HEK293T (cell line): ENCODE results near the gene GSTO1.

ENCODE experiments used
- BHLHE40 ChIP-seq: fragments of 450-650 bp; IDR thresholded peaks from 2 replicates; pipeline ENCODE4 v1.6.1; 2016; ENCODE audit warnings: mild to moderate bottlenecking, moderate library complexity, borderline replicate concordance
- CTBP1 ChIP-seq: fragments of 450-650 bp; IDR thresholded peaks from 2 replicates; pipeline ENCODE4 v1.6.1; 2016; ENCODE audit warnings: borderline replicate concordance
- ELF4 ChIP-seq: fragments of 450-650 bp; IDR thresholded peaks from 2 replicates; pipeline ENCODE4 v1.6.1; 2017; ENCODE audit warnings: antibody characterized with exemption
- FOXK2 ChIP-seq: fragments of 450-650 bp; IDR thresholded peaks from 2 replicates; pipeline ENCODE4 v1.6.1; 2016; ENCODE audit warnings: mild to moderate bottlenecking
- FOXM1 ChIP-seq: fragments of 450-650 bp; IDR thresholded peaks from 2 replicates; pipeline ENCODE4 v1.6.1; 2017; ENCODE audit warnings: mild to moderate bottlenecking, borderline replicate concordance
- HDGF ChIP-seq: fragments of 450-650 bp; IDR thresholded peaks from 2 replicates; pipeline ENCODE4 v1.6.1; 2017; ENCODE audit warnings: antibody characterized with exemption, borderline replicate concordance
- LEF1 ChIP-seq: fragments of 450-650 bp; IDR thresholded peaks from 2 replicates; pipeline ENCODE4 v1.6.1; 2017; ENCODE audit warnings: mild to moderate bottlenecking, borderline replicate concordance
- PKNOX1 ChIP-seq: fragments of 450-650 bp; IDR thresholded peaks from 2 replicates; pipeline ENCODE4 v1.6.1; 2016
- SP1 ChIP-seq: fragments of 450-650 bp; IDR thresholded peaks from 2 replicates; pipeline ENCODE4 v1.6.1; 2017
- SUZ12 ChIP-seq: fragments of 450-650 bp; IDR thresholded peaks from 2 replicates; pipeline ENCODE4 v1.6.1; 2016; ENCODE audit warnings: mild to moderate bottlenecking
- TARDBP ChIP-seq: fragments of 450-650 bp; IDR thresholded peaks from 2 replicates; pipeline ENCODE4 v1.6.1; 2016
- ZNF384 ChIP-seq: fragments of 450-650 bp; IDR thresholded peaks from 2 replicates; pipeline ENCODE4 v1.6.1; 2016

DNA sequence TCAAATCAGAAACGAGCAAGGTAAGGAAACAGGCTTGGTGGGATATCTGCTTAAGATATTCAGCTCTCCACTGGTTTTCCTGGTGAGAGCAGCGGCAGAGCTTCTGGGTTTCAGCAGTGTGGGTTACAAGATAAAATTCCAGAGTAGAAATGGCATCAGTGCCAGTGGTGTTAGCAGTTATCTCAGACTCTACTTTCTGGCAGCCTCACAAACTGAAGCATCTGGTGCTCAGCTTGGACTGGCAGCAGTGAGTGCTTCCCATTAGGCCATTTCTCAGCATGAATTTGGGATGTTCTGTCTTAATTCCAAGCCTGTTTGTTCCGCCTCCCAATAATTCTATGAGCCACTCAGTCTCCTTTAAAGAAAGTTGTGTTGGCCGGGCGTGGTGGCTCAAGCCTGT, 7.4 kb downstream of the GSTO1 start:
- TF ChIP-seq BHLHE40: no peak
- no peak for TF ChIP-seq ELF4
- TF ChIP-seq SP1: no peak
- TF ChIP-seq FOXM1: no peak
- TF ChIP-seq LEF1: no peak
- no peak for TF ChIP-seq HDGF
- TF ChIP-seq TARDBP: no peak
- TF ChIP-seq ZNF384: no peak
- no peak for TF ChIP-seq SUZ12
- no peak for TF ChIP-seq PKNOX1
- TF ChIP-seq CTBP1: no peak
- TF ChIP-seq FOXK2: no peak
